Sigmoid colon (tissue), 7 donors: ENCODE measurements around the gene ABLIM2. TPM values are rescaled to one million over a fixed set of nuclear protein-coding genes. Genes with fewer than 3 reads are reported as not detected.

Experiments
- DNase-seq: peaks from one replicate; pipeline ENCODE4 v3.0.0-alpha.2; 2019
- H3K27ac ChIP-seq, 4 donors: fragments of 200-600 bp; sonication (generic); one replicate each; pipeline ENCODE4 v1.5.1; 2016 to 2019; ENCODE audit warnings: mild to moderate bottlenecking in 1 of 4
- H3K27me3 ChIP-seq, 3 donors: fragments of 200-600 bp; sonication (generic); one replicate each; pipeline ENCODE4 v1.5.1; 2019; ENCODE audit warnings: mild to moderate bottlenecking in 1 of 3
- H3K36me3 ChIP-seq, 4 donors: fragments of 200-600 bp; sonication (generic); one replicate each; pipeline ENCODE4 v1.5.1; 2016 to 2019
- H3K4me1 ChIP-seq, 4 donors: fragments of 200-600 bp; sonication (generic); one replicate each; pipeline ENCODE4 v1.5.1; 2017 to 2019
- H3K4me3 ChIP-seq, 4 donors: fragments of 200-600 bp; sonication (generic); one replicate each; pipeline ENCODE4 v1.5.1; 2017 to 2019; ENCODE audit warnings: mild to moderate bottlenecking in 2 of 4, moderate library complexity in 1 of 4
- H3K9me3 ChIP-seq, 4 donors: fragments of 200-600 bp in 3 of 4; sonication (generic) in 3 of 4; one replicate each; pipeline versions ENCODE4 v1.5.1 to v1.6.1; 2013 to 2019
- CTCF ChIP-seq, 4 experiments: fragments of 450-650 bp in 3 of 4; fragments of 200-600 bp in 1 of 4; IDR thresholded peaks; one replicate each; pipeline ENCODE4 v1.5.1; 2016 to 2019; ENCODE audit warnings: antibody characterized with exemption in 4 of 4, mild to moderate bottlenecking in 3 of 4, moderate library complexity in 2 of 4
- EP300 ChIP-seq, 4 donors: sonication (generic); formaldehyde crosslinking; IDR thresholded peaks; one replicate each; pipeline ENCODE4 v1.6.1; 2017; ENCODE audit warnings: antibody characterized with exemption in 4 of 4
- POLR2A ChIP-seq, 2 donors: fragments of 450-650 bp; IDR thresholded peaks; one replicate each; pipeline ENCODE4 v1.6.1; 2016; ENCODE audit warnings: antibody characterized with exemption in 2 of 2, mild to moderate bottlenecking in 2 of 2, moderate library complexity in 2 of 2
- POLR2AphosphoS5 ChIP-seq, 4 donors: sonication (generic); formaldehyde crosslinking; IDR thresholded peaks; one replicate each; pipeline ENCODE4 v1.6.1; 2017; ENCODE audit warnings: antibody characterized with exemption in 4 of 4
- WGBS, 2 donors: extraction: QIAGEN DNeasy Blood & Tissue Kit; methylation state at CpG; one replicate each; pipeline ENCODE4 v1.1.7; 2013; 5-methylcytosine and 5-hydroxymethylcytosine counted together
- intact Hi-C: fragments of 100-400 bp; cut with DNase I; formaldehyde crosslinking; loops from one replicate; pipeline ENCODE4 v1.15.1; 2023
- polyA plus RNA-seq, 3 donors: library from polyadenylated mRNA; stranded (reverse); fragments of 200-250 nt; gene quantifications; one replicate each; pipeline ENCODE4 v1.2.3, GENCODE V29; 2013
- total RNA-seq, 4 donors: library from RNA; depleted of rRNA; stranded (reverse); fragments of >200 nt; gene quantifications; one replicate each; pipeline ENCODE4 v1.1.0, GENCODE V29; 2016
- donor health status: healthy with polysubstance abuse.
- donor health status: Bipolar disorder and iron deficiency.
- donor health status: healthy.

The ABLIM2 gene
- total and polyA plus RNA-seq, 7 donors, result 3.1 to 15.0 (median 7.4) TPM

DNA sequence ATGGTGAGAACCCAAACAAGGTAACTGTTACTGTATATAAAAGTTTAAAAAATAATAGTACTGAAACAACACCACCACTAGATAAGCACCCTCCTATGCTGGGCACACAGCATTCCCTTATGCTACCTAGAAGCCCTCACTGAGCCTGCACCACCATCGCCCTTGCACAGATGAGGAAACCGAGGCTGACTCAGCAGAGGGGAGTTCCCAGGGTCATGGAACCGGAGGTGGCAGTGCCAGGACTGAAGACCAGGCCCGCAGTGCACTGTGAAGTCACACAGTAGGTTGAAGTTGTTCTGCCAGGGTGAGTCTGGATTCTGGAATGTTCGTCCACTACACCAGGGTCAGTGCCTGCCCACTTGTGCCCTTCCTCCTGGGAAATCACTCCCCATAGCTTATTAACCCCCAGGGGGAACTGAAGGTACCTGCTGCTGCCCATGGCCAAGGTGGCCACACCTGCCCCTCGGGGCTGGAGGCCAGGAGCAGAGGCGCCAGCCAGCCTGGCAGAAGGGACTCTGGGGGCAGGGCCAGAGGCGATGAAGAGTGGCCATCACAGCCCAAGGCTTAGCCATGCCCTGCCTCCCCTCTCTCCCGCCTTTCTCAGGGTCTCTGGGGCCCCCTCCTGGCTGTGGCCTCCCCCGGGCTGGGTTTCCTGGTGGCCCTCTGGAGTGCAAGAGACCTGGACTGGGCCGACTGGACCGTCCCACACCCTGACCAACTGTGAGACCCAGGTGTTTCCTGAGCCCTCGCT lies 15.1 kb upstream of the ABLIM2 start:
- Histone ChIP-seq H3K27ac (no peak overlapping the region), H3K27me3 (peaks cover 0 to 8% (median 0%) of the 10 kb centered on the region in 3 donors), H3K4me3 (no peak overlapping the region), H3K4me1 (no peaks in the 10 kb centered on the region), H3K9me3 (peaks cover 0 to 2% (median 0%) of the 10 kb centered on the region in 4 donors), H3K36me3 (no peaks in the 10 kb centered on the region)
- intact Hi-C loops, result no loop called here
- 75 to 76% methylated on average over 13 of the region's 13 CpGs for WGBS, 2 donors
- no peak for DNase-seq
- no peak for TF ChIP-seq POLR2A (IDR thresholded peaks at IDR 0.05)

DNA sequence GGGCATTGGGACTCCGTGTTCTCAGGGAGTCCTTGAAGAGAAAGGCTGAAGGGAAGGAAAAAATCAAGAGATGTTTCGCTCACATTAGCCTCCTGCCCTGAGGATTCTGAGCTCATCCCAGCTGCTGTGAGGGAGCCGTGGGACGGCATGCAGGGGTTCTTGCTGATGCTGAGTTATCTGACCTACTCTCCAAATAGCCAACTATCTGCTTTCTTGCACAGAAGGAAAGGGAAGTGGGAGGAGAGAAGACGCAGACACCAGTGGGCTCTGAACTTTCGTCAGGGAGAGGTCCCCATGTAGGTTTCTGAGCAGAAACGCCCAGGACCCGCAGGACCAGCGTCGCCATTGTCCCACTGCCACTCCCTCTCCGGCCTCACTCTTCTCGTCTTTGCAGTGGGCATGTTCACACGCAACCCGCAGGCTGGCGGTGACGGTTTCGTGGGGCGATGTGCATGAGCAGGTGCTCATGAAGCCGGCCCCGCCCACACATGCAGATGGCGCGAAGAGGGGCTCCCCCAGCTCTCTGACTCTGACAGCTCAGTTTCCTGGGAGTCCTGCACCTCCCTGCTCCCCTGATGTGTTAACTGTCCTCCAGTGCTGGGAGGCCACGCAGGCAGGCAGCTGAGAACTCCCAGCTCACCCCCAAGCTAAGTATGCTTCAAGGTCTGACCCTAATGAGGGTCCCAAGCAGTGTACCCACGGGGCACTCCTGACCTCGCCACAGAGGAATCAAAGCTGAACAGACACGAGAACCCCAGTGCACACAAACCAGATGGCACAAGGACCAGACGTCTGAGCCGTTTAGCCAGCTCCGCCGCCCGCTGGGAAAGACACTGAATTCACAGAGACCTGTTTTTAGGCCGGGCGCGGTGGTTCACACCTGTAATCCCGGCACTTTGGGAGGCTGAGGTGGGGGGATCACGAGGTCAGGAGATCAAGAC lies 13.6 kb upstream of the ABLIM2 start:
- intact Hi-C loops, result no loop called here
- 67 to 81% methylated on average over 36 of the region's 36 CpGs for WGBS, 2 donors
- Histone ChIP-seq H3K27ac (no peak overlapping the region), H3K9me3 (peaks cover 0 to 7% (median 1%) of the 10 kb centered on the region in 4 donors), H3K4me1 (no peaks in the 10 kb centered on the region), H3K36me3 (no peaks in the 10 kb centered on the region), H3K4me3 (no peak overlapping the region), H3K27me3 (peaks cover 0 to 8% (median 0%) of the 10 kb centered on the region in 3 donors)
- DNase-seq, result no peak
- TF ChIP-seq POLR2AphosphoS5 (IDR thresholded peaks at IDR 0.05) (no peak), EP300 (IDR thresholded peaks at IDR 0.05) (no peak), POLR2A (IDR thresholded peaks at IDR 0.05) (no peak), CTCF (IDR thresholded peaks at IDR 0.05) (no peak)

- Histone ChIP-seq H3K9me3 (peaks cover 0 to 7% (median 1%) of the 10 kb centered on the region in 4 donors), H3K27ac (no peak overlapping the region), H3K27me3 (peaks cover 0 to 8% (median 0%) of the 10 kb centered on the region in 3 donors), H3K36me3 (no peaks in the 10 kb centered on the region), H3K4me1 (no peaks in the 10 kb centered on the region), H3K4me3 (no peak overlapping the region)
- intact Hi-C loops, result no loop called here
- TF ChIP-seq POLR2AphosphoS5 (IDR thresholded peaks at IDR 0.05) (no peak), EP300 (IDR thresholded peaks at IDR 0.05) (no peak)
- 74 to 88% methylated on average over 7 of the region's 7 CpGs for WGBS, 2 donors
- DNase-seq, result no peak
Observed at GRCh38 chr4:8171266-8171665, 12.7 kb upstream of the ABLIM2 start.

- H3K27me3 ChIP-seq, result peaks cover 0 to 8% (median 0%) of the 10 kb centered on the region in 3 donors
- H3K27ac ChIP-seq, result no peak overlapping the region
- no peak overlapping the region for H3K4me3 ChIP-seq
- H3K36me3 ChIP-seq, result no peaks in the 10 kb centered on the region
- no peaks in the 10 kb centered on the region for H3K4me1 ChIP-seq
- TF ChIP-seq POLR2AphosphoS5 (IDR thresholded peaks at IDR 0.05) (no peak), POLR2A (IDR thresholded peaks at IDR 0.05) (no peak), EP300 (IDR thresholded peaks at IDR 0.05) (no peak)
- no peak for DNase-seq
- intact Hi-C loops, result no loop called here
- H3K9me3 ChIP-seq, result peaks cover 0 to 7% (median 1%) of the 10 kb centered on the region in 4 donors
- WGBS, 2 donors, result 94 to 96% methylated on average over 11 of the region's 11 CpGs
Observed at GRCh38 chr4:8170341-8170740, 11.7 kb upstream of the ABLIM2 start.

DNA sequence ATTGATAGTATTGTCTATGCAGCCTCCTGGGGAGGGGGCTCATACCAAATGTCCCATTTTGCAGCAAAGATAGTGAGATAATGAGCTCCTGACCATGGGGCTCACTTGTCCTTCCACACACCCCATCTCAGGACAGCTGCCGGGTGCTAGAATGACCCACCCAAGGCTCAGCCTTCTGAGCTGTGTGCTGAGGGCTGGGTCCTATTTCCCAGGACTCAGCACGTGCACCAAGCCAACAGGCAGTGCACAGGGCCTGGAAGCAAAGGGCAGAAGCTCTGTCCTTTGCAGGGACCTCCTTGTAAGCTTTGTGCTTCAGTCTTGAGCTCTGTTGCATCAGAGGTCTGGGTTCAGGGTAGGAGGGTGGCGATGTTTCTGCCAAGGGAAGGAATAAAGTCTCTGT lies 11.2 kb upstream of the ABLIM2 start:
- Histone ChIP-seq H3K9me3 (peaks cover 0 to 7% (median 1%) of the 10 kb centered on the region in 4 donors), H3K4me3 (no peak overlapping the region), H3K27me3 (peaks cover 0 to 8% (median 0%) of the 10 kb centered on the region in 3 donors), H3K27ac (no peak overlapping the region), H3K36me3 (no peaks in the 10 kb centered on the region), H3K4me1 (no peaks in the 10 kb centered on the region)
- intact Hi-C loops, result no loop called here
- TF ChIP-seq CTCF (IDR thresholded peaks at IDR 0.05) (no peak), POLR2A (IDR thresholded peaks at IDR 0.05) (no peak), POLR2AphosphoS5 (IDR thresholded peaks at IDR 0.05) (no peak), EP300 (IDR thresholded peaks at IDR 0.05) (no peak)
- no peak for DNase-seq
- 85 to 87% methylated on average over 3 of the region's 3 CpGs for WGBS, 2 donors
